GM12874 (cell line): ENCODE measurements around the gene PPBP.

ENCODE experiments used
- CTCF ChIP-seq: IDR thresholded peaks from 2 replicates; pipeline ENCODE4 v1.5.1; 2011; ENCODE audit warnings: low read depth, mild to moderate bottlenecking, control low read depth, low read length, moderate library complexity; ENCODE audit not compliant: insufficient read depth

Gene PPBP

DNA sequence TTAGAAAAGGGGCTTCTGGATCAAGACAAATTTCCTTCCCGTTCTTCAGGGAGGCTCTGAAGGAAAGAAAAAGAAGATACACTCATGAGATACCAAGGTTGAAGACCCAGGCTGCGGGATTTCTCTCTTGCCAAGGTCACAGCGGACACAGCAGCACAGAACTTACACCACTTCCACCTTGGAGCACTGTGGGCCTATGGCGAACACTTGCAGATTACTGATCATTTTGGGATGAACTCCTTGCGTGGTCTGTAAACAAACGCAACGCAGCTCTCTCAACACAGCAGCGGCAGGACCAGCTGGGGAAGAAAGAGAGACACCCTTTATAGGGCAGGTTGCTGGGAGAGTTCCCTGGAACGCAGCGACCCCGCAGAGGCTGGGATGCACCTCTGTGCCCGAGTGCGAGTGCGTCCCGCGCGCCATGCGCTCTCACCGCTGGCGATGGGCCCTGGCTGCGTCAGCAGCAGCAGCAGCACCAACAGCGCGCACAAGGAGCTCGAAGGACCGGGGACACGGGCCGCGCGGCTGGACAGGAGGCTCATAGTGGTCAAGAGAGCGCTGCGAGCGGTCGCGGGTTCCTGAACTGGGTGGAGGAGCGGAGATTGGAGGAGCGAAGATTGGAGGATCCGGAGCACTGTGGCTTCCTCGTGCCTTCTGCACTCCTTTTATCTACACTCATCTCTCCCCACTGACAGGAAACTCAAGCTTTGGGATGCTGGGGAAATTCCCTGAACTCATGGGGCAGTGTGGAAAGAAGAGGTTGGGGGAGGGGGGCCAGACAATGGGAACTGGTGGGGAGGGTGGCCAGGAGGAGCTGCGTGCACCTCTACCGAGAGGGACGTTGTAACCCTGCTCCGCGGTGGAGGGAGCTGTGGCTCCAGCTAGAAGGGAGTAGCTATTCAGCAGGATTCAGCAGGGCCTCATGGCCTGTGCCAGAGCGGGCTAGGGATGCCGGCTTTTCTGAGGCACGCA is 10.3 kb upstream of the PPBP start, which contains the start of gene CXCL5:
TSS of gene CXCL5 (minus strand) at position 638 of the 972 bp plus-strand sequence. CDS start at position 542, 96 bp downstream.
- TF ChIP-seq CTCF: no peak

- TF ChIP-seq CTCF: no peak
Observed at GRCh38 chr4:73992050-73992449, 4.1 kb upstream of the PPBP start.

- no peak for TF ChIP-seq CTCF
Observed at GRCh38 chr4:73991742-73992000, 3.7 kb upstream of the PPBP start.

GRCh38 chr4:73990988-73991741 is 3.2 kb upstream of the PPBP start:
- TF ChIP-seq CTCF: no peak

GRCh38 chr4:73989928-73990327 is 1.9 kb upstream of the PPBP start:
- TF ChIP-seq CTCF: no peak

DNA sequence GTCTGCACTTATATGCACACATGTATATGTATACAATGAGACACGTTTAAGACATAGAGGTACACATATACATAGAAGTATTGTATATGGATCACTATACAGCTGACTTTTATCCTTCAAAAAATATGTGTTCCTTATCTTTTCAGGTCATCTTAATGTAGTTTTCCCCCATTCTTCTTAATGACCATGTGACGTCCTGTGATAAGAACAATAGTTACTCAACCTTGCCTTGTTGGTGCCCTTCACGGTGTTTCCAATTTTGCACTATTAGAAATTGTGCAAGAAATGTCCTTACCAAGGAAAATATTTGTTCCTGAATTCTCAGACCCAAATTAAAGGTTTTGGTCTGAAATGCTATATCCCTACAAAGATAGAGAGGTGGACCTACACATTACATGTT is 1.0 kb upstream of the PPBP start:
- TF ChIP-seq CTCF: no peak

GRCh38 chr4:73985528-73985852 is 2.5 kb downstream of the PPBP start:
- no peak for TF ChIP-seq CTCF
